Gastrocnemius medialis (tissue), 4 donors: ENCODE measurements around the gene SCAMP1.

Experiments used
- CTCF ChIP-seq, 5 experiments: fragments of 450-650 bp in 3 of 5; fragments of 200-600 bp in 2 of 5; sonication (generic) in 2 of 5; IDR thresholded peaks in 4 of 5; conservative IDR thresholded peaks in 1 of 5; 1 replicate in 4 of 5; 2 replicates in 1 of 5; pipeline ENCODE4 v1.5.1; 2016 to 2019; ENCODE audit warnings: antibody characterized with exemption in 5 of 5, mild to moderate bottlenecking in 3 of 5, moderate library complexity in 3 of 5
- POLR2A ChIP-seq, 2 donors: fragments of 450-650 bp; IDR thresholded peaks; one replicate each; pipeline ENCODE4 v1.6.1; 2017; ENCODE audit warnings: antibody characterized with exemption in 2 of 2, mild to moderate bottlenecking in 2 of 2, moderate library complexity in 2 of 2

DNA sequence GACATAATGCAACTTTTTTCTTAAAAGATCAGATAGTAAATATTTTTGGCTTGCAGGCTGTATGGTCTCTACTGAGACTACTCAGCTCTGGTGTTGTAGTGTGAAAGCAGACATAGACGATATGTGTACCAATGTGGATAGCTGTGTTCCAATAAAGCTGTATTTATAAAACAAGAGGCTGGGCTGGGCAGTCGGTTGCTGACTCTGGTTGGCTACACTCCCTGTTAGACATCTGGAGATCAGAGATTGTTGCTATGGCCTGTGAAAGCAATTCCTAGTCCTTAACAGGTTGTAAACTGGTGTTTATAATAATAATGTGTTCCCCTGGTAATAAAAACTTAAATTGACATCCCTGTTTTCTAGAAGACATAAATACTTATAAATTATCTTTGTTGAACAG lies 24.4 kb upstream of the SCAMP1 start:
- TF ChIP-seq CTCF (IDR thresholded peaks at IDR 0.05 in 4 of 5, conservative IDR thresholded peaks at IDR 0.05 in 1 of 5) (no peak), POLR2A (IDR thresholded peaks at IDR 0.05) (no peak)
